GM03348 (cell line): ENCODE results near the gene KCNK7.
"Not testable (repeated sequence)": the region's sequence is repeated elsewhere in the genome, so short reads cannot be mapped to it uniquely, and the experiment has no call there.

Experiments
- DNase-seq: peaks from one replicate; pipeline ENCODE4 v3.0.0; 2012; ENCODE audit warnings: low spot score

The KCNK7 gene

DNA sequence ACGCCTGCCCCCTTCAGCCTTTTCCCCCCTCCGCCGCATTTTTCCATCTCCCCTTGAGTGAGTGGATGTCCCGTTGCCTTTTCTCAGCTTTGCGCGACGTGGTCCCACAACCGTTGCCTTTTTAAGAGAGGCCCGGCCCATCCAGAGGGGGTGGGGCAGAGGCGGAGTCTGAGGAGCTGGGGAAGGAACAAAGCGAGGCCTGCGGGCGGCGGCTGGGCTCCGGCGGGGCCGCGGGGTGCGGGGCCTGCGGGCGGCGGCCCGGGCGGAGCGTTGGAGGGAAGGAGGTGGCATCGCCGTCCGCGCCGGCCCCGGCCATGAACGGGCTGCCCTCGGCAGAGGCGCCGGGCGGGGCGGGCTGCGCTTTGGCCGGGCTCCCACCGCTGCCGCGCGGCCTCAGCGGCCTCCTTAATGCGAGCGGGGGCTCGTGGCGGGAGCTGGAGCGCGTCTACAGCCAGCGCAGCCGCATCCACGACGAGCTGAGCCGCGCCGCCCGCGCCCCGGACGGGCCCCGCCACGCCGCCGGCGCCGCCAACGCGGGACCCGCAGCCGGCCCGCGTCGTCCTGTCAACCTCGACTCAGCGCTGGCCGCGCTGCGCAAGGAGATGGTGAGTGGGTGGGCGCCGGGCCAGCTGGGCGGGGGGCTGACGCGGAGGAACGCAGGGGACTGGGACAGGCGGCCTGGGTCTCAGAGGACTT lies 23.1 kb downstream of the KCNK7 start, which contains the start of gene FAM89B:
Gene FAM89B (plus strand): TSS at position 183 of the 696 bp plus-strand sequence. CDS start 132 bp downstream, at position 315.
- DNase-seq: peak; percentile 90

DNA sequence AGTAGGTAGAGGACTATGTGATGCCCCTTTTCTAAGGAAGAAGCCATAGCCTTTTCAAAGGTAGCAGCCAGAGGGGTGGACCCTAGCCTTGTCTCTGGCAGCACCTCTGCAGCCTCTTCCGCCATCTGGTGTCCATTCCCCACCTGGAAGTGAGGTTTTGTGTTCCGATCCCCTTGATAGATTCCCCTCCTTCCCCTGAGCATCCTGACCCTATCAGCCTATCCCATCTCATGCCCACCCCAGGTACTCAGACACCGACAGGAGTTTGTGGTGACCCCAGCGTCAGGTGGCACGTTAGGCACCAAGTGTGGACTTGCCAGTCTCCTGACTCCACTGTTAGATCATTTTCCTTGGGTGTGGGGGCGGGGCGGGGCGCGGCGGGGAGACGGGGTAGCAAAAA lies 23.7 kb downstream of the KCNK7 start:
- DNase-seq: no peak

DNA sequence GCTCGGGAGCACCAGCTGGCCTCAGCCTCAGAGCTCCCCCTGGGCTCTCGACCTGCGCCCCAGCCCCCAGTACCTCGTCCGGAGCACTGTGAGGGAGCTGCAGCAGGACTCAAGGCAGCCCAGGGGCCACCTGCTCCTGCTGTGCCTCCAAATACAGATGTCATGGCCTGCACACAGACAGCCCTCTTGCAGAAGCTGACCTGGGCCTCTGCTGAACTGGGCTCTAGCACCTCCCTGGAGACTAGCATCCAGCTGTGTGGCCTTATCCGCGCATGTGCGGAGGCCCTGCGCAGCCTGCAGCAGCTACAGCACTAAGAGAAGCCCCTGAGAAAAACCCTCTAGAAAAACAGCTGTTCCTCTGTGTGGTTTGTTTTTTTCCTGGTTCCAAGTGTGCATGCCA lies 24.2 kb downstream of the KCNK7 start:
- no peak for DNase-seq

DNA sequence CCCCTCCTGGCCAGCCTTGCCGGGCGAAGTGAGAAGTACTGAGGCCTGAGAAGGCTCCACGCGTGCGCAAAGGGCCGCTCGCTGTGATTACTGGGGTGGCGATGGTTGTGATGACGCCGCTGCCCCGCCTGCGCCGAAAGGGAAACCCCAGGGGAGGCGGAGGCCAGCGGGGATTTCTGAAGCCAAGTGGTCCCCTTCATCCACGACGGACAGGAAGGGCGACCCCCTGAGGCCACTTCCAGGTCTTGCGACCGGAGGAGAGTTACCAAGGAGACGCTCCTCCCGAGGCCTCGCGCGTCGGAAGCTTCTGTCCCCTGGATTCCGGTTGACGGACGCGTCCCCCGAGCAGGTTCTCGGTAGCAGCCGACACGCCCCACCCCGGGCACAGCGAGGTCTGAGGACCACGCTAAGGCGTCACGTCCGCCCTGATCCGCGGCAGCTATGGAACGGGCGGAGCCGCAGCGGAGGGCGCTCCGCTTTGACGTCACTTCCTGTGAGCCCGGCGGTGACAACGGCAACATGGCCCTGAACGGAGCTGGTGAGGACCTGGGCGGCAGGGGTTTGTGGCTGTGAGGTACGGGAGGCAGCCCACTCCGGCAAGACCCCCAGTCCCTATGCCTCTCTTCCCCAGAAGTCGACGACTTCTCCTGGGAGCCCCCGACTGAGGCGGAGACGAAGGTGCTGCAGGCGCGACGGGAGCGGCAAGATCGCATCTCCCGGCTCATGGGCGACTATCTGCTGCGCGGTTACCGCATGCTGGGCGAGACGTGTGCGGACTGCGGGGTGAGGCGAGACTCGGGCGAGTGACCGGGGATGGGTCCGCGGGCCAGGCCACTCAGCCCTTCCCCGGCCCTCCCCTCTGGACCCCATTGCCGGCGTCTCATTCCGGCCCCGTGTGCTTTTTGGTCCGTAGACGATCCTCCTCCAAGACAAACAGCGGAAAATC lies 25.4 kb downstream of the KCNK7 start, which contains the start of gene ZNRD2:
Gene ZNRD2 (plus strand): TSS at position 505 of the 946 bp plus-strand sequence. CDS start 15 bp downstream, at position 520.
- DNase-seq: peak; percentile 96

DNA sequence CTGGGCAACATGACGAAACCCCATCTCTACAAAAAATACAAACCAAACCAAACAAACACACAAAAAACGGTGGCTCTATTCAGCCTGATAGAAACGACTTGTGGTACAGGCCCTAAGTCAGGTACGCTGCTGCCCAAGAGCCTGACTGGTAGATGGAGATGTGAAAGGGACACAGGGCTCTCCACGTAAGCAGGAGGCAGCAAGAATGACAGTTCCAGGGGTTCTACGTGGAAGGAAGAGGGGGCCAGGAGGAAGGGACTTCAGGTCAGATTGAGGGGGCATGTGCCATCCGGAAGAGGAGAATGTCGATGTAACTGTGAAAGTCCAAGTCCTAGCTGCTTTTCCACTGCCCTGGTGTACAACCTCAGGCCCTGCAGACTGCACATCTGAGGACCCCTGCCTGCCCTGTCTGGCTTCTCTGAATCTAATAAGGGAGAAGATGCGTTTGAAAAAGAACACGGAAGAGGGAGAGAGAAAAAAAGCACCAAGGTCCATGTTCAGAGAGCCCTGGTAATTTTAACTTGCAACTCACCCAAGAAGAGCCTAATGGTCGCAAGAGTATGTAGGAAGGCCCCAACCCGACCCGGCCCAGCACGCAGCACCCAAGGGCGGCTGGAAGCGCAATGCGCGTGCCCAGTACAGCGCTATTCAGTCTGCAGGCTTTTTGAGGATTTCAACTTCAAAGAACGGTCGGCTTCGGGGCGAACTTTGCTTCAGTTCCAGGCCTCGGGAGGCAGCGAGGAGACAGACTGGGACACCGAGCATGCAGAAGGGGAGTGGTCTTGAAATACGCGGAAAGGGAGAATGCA lies 26.2 kb downstream of the KCNK7 start:
- peak; percentile 67 for DNase-seq

DNA sequence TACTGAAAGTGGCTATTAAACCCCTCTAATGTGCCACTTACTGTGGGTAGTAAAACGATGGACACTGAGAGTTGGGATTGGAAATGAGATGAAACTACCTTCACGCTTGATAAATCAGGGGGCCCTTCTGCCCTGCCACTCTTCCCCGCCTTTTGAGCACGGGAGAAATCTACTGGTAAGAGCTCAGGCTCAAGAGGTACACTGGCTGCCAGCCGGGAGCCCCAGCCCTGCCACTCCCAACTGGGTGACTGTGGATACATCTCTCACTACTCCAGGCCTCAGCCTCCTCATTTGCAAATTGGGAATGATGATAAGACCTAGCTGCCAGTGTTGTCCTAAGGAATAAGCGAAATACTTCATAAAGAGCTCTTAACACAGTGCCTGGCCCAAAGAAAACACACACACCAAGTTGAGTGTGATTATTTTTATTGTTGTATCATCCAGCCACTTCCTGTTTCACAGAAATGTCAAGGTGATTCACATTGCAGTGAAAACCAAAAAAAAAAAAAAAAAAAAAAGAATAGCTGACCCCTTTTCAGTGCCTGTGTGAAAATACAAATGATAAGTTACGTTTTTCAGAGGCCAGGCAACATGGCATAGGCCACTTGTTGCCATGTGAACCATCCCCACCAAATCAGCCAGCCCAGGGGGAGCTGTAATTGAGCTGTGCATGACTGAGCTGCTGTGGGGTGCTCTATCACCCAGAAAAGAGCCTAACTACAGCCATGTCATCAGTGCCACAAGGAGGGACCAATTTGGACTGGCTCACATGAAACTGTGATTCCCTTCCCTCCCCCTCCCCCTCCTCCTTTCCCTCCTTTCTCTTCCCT lies 29.8 kb downstream of the KCNK7 start:
- no peak for DNase-seq

DNA sequence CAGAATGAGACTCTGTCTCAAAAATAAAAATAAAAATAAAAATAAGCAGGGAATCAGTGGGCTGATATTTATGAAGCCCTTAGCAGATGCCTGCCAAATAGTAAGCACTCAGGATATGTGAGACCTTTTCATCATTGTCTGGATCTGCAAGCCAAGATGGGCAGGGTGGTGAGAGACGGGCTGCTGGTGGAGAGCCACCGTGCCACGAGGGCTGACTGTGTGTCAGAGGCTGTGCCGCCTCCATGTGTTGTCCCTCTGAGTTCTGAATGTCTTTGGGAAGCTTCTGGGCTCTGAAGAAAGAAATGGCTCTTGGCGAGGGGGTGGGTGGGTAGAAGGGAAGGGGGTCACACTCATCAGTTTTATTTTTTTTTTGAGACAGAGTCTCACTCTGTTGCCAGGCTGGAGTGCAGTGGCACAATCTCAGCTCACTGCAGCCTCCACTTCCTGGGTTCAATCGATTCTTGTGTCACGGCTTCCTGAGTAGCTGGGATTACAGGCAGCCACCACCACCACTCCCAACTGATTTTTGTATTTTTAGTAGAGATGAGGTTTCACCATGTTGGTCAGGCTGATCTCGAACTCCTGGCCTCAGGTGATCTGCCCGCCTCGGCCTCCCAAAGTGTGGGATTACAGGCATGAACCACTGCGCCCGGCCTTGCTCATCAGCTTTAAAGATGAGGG lies 30.6 kb downstream of the KCNK7 start:
- not testable (repeated sequence) for DNase-seq

DNA sequence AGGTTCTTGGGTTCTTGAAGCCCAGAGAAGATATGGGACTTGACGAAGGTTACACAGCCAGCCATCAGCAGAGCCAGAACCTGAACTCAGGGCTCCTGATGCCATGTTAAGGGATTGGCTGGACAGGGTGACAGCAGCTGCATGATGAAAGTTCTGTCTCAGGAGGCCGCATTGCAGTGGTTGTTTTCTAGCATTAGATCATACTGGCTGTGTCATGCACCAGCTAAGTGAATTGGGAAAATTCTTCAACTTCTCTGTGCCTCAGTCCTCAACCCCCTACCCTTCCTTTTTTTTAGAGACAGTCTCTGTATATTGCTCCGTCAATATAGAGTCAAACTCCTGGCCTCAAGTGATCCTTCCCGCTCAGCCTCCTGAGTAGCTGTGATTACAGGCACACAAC lies 32.0 kb downstream of the KCNK7 start:
- DNase-seq: no peak

DNA sequence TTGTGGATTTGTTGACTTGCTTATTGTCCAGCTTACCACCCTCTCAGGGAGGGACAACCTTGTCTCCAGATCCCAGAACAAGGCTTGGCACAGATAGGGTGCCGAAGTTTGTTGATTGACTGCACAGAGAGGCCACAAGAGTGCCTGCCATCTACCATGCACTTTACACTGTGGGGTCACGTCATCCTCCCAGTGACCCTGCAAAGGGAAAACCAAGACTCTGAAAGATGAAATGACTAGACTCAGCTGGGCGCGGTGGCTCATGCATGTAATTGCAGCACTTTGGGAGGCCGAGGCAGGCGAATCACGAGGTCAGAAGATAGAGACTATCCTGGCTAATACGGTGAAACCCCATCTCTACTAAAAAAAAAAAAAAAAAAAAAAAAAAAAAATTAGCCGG lies 32.8 kb downstream of the KCNK7 start:
- DNase-seq: no peak

DNA sequence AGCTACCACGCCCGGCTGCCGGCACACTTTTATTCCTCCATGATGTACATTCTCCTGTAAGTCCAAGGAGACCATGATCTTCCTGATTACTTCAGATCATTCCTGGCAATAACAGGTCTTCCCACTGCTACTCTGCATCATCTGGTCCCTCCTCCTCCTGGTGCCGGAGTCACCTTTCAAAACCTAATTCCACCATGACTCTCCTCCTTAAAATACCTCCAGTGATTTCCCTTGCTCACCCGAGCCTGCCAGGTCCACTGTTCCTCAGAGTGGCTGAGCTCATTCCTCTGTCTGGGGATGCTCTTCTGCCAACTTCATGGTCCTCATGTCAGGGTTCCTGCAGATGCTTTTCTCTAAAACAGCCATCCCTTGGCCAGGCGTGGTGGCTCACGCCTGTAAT lies 33.6 kb downstream of the KCNK7 start:
- no peak for DNase-seq

DNA sequence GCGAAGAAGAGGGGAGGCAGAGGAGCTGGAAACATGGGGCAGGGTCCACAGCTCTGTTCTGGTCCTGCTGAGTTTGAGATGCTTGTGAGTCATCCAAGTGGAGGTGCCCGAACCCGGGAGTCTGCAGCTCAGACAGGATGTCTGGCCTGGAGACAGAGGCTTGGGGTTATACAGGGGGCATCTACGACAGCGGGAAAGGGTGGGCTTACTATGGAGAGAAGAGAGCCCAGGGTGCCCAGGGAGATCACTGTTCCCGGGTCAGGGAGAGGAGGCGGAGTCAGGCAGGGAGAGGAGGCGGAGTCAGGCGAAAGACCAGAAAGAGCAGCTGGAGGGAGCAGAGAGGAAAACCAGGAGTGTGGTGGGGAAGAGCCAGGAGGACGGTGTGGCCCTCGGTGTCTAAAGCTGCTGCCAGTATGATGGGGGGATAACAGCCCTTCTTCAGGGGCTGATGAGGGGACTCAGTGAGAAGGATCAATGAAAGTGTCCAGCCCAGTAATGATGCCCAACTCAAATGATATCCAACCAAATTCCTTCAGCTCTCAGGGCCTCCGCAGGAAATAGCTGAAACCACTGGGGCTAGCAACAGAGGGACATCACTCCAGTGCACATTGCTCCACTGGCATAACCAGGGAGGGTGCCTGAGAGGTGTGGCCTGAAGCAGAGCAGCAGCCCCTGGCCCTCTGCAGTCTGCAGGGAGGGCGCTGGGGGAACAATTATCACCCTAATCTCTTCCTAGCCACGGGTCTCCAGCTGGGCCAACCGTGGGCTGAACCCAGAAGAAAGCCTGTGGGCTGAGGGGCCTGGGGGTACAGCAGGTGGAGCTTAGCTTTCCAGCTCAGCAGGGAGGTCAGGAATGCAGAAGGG lies 34.8 kb downstream of the KCNK7 start:
- DNase-seq: peak; percentile 60

DNA sequence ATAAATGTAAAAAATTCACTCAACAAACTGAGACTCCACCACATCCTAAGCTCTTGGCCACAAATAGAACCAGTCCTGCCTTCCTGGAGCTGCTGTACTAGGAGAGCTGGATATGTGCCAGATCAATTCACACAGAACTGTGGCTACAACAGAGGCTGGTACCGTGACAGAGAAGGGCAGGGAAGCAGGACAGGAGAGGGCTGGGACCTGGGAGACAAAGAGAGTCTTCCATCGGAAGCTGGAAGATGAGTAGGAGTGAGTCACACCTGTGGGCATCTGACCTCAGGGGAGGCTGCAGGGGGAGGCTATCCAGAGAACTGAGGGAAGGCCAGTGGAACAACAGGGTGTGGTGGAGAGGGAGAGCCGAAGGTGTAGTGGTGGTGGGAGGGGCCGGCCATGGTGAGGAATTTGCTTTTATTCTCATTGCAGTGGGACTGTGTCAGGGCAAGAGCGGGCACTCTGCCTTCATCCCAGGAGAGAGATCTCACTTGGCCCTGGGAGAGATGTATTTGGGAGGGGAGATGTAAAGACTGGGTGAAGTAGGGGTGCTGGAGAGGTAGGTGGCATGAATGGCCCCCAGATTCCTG lies 35.6 kb downstream of the KCNK7 start:
- no peak for DNase-seq

DNA sequence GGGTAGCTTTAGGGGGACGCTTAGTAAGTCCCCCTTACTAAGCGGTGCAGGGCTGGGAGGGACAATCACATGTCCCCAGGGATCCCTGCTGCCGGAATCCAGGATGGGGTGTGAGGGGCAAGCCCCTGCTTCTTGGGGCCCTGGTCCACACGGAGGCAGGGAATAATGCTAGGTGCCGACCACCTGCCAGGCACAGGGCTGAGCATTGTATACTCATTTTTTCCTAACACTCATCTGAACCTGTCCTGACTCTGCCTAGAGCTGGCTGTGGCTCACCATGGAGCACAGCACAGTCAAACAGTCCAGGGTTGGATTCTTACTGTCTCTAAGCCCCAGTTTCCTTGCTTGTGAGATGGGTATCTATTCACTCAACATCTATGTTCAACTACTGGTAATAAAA lies 36.1 kb downstream of the KCNK7 start:
- no peak for DNase-seq

DNA sequence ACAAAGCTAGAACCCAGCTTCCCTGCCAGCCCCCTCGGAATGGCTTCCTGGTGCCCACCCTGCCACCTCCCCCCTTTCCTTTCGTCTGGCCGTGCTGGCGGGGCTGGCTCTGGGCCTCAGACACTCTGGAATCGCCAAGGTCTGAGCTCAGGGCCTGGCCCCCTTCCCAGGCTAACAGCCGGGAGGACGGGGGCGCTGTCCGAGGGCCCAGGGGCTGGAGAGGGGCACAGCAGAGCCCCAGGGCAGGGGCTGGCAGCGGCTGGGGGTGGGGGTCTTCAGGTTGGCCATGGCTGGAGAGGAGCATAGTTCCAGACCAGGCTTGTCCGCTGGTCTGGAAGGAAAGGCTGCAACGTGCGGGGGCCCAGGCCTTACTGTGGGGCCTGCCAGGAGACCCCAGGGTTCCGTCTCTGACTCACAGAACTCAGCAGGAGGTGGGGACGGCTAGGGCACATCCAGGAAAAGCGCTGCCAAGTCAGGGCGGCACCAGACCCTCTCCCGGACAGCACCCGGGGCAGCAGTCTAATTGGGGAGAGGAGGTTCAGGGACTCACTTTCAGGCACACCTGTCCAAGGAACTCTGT lies 36.6 kb downstream of the KCNK7 start:
- DNase-seq: peak; percentile 73

DNA sequence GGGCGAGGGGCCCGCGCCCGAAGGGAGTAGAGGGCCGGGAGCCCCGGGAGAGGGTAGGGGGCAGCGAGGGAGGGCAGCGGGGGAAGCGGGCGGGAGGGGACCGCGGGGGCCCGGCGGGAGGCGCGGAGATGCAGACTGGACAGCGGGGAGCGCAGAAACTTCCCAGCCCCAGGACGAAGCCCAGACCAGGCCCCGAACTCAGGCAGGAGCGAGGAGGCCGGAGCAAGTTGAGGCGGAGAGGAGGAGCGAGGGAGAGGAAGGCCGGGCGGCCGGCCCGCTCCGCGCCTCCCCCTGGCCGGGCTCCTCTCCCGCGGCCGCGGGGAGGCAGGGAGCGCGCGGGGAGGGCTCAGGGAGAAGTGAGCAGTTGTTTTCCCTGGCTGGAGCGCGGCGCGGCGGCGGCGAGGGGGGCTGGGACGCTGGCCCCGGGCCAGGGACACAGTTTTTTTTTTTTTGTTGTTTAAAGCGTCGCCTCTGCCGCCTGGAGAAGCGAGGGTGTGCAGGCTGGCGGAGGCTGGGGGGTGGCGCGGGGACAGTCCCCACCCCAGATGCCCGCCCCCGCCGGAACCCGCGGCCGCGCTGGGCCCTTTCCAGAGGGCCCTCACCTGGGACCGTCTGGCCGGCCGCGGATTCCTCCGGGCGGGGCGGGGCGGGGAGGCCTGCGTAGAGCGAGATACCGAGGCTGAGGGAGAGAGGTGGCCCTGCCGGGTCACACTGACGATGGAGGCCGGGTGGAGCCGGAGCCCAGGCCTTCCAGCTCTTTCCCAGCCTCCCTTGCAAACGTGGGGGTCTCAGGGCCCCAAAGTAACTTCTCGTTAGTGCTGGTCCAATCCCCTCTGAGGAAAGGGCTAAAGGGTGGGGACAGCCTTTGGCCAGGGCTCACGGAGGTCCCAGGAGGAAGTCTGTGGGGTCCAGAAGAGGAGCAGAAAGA lies 37.3 kb downstream of the KCNK7 start, which contains the start of gene LTBP3:
Gene LTBP3 (minus strand): TSS at position 358 of the 928 bp plus-strand sequence. CDS start 400 bp downstream, outside the sequence.
- peak; percentile 95 for DNase-seq

DNA sequence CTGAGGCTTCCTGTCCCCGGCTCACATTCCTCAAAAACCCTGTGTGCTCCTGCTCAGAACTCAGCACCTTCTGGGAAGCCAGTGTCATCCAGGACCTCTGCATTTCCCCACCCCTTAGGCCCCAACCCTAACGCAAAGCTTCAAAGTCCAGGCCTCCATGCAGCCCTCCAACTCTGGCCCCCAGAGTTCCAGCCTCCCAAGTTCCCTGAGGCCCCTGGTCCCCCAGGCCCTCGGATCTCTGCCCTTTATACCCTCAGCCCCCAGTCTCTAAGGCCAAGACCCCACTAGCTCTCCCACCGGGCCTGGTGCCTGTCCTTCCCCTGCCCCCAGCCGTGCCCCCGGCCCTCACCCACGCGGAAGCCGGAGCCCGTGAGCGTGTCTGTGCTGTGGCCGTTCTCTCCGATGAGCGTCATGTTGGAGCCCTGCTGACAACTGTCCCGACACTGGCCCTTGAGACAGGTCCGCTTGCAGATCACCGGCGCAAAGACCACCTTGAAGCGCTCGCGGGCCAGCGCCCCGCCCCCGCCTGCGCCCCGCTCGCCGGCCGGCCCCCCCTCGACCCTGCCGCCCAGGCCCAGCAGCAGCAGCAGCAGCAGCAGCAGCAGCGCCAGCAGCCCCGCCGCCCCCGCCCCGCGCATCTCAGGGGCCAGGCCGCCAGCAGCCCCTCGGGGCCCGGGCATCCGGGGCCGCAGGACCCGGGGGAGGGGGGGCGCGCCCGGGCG lies 38.2 kb downstream of the KCNK7 start:
- peak; percentile 25 for DNase-seq
